Measurements from ENCODE around the gene CETP. TPM values are rescaled to one million over a fixed set of nuclear protein-coding genes. Genes with fewer than 3 reads are reported as not detected.
A peak's percentile ranks its signal among the peaks of the same experiment; 100 is the strongest.

Gene CETP
- total and polyA plus RNA-seq, 4 experiments from 2014 or later: 0.14 TPM; not detected in 3

GRCh38 chr16:56918467-56919012 is 43.2 kb upstream of the CETP start:
- H3K27me3 Mint-ChIP-seq: peaks cover 0 to 3% of the 10 kb centered on the region in 2 donors
- H3K36me3 Mint-ChIP-seq: no peaks in the 10 kb centered on the region
- Histone ChIP-seq H3K27me3 (ENCODE audit: insufficient read depth, low read length) (no peaks in the 10 kb centered on the region), H3K4me1 (ENCODE audit: insufficient read depth, low read length) (peaks cover 20% of the 10 kb centered on the region), H3K4me3 (ENCODE audit: low read length in 2 of 2) (no peak overlapping the region), H3K27ac (ENCODE audit: low read depth, low read length) (no peak overlapping the region), H3K36me3 (ENCODE audit: insufficient read depth, low read length) (no peaks in the 10 kb centered on the region), H3K9me3 (ENCODE audit: control insufficient read depth in 1 of 2, low read length in 2 of 2) (no peaks in the 10 kb centered on the region)
- H3K4me1 Mint-ChIP-seq: peaks cover 15 to 26% (median 15%) of the 10 kb centered on the region in 4 donors
- intact Hi-C loops (cut with micrococcal nuclease): no loop called here
- POLR2A ChIA-PET (ENCODE audit: partially characterized antibody): interaction anchor here (5.2 kb wide), 1 partner anchor 12 kb away, joined by 45 read pairs; the partner anchor contains the start of gene HERPUD1
- H3K9me3 Mint-ChIP-seq: no peaks in the 10 kb centered on the region
- H3K27ac Mint-ChIP-seq: peak overlapping the region in 1 of 7 donors; percentile 52
- H3K4me3 Mint-ChIP-seq: no peak overlapping the region
- CTCF ChIA-PET (ENCODE audit: partially characterized antibody): interaction anchor here (1.7 kb wide), 1 partner anchor 51 kb away, joined by 4 read pairs; no protein-coding TSS in a partner anchor
- no peak for DNase-seq

GRCh38 chr16:56919099-56919800 is 42.5 kb upstream of the CETP start:
- H3K9me3 ChIP-seq (ENCODE audit: control insufficient read depth in 1 of 2, low read length in 2 of 2): no peaks in the 10 kb centered on the region
- no peaks in the 10 kb centered on the region for H3K36me3 Mint-ChIP-seq
- no peaks in the 10 kb centered on the region for H3K27me3 ChIP-seq (ENCODE audit: insufficient read depth, low read length)
- no peak overlapping the region for H3K27ac ChIP-seq (ENCODE audit: low read depth, low read length)
- DNase-seq: no peak
- H3K4me3 Mint-ChIP-seq: no peak overlapping the region
- no peaks in the 10 kb centered on the region for H3K36me3 ChIP-seq (ENCODE audit: insufficient read depth, low read length)
- CTCF ChIA-PET (ENCODE audit: partially characterized antibody): no interaction called here
- intact Hi-C loops (cut with micrococcal nuclease): no loop called here
- peaks cover 15 to 26% (median 15%) of the 10 kb centered on the region in 4 donors for H3K4me1 Mint-ChIP-seq
- POLR2A ChIA-PET (ENCODE audit: partially characterized antibody): interaction anchor here (1.4 to 5.2 kb wide), 2 partner anchors 12 to 15 kb away, joined by 5 to 45 read pairs; partner anchors contain the start of gene HERPUD1
- H3K9me3 Mint-ChIP-seq: no peaks in the 10 kb centered on the region
- H3K4me1 ChIP-seq (ENCODE audit: insufficient read depth, low read length): peaks cover 20% of the 10 kb centered on the region
- peaks cover 0 to 3% of the 10 kb centered on the region in 2 donors for H3K27me3 Mint-ChIP-seq
- H3K27ac Mint-ChIP-seq: no peak overlapping the region
- no peak overlapping the region for H3K4me3 ChIP-seq (ENCODE audit: low read length in 2 of 2)

- Histone ChIP-seq H3K4me1 (ENCODE audit: insufficient read depth, low read length) (peaks cover 16% of the 10 kb centered on the region), H3K27me3 (ENCODE audit: insufficient read depth, low read length) (no peaks in the 10 kb centered on the region), H3K9me3 (ENCODE audit: control insufficient read depth in 1 of 2, low read length in 2 of 2) (no peaks in the 10 kb centered on the region), H3K4me3 (ENCODE audit: low read length in 2 of 2) (no peak overlapping the region), H3K27ac (ENCODE audit: low read depth, low read length) (no peak overlapping the region), H3K36me3 (ENCODE audit: insufficient read depth, low read length) (no peaks in the 10 kb centered on the region)
- H3K4me3 Mint-ChIP-seq: no peak overlapping the region
- H3K27ac Mint-ChIP-seq: no peak overlapping the region
- no peaks in the 10 kb centered on the region for H3K36me3 Mint-ChIP-seq
- DNase-seq: no peak
- ChIA-PET POLR2A (ENCODE audit: partially characterized antibody) (no interaction called here), CTCF (ENCODE audit: partially characterized antibody) (no interaction called here)
- intact Hi-C loops (cut with micrococcal nuclease): no loop called here
- no peaks in the 10 kb centered on the region for H3K9me3 Mint-ChIP-seq
- H3K4me1 Mint-ChIP-seq: peaks cover 11 to 26% (median 14%) of the 10 kb centered on the region in 4 donors
- H3K27me3 Mint-ChIP-seq: no peaks in the 10 kb centered on the region
Measured at GRCh38 chr16:56921571-56921970, 40.2 kb upstream of the CETP start.

- POLR2A ChIA-PET (ENCODE audit: partially characterized antibody): interaction anchor here (0.6 to 1.0 kb wide), 2 partner anchors 8 to 9 kb away, joined by 3 read pairs; partner anchors contain the start of gene HERPUD1
- peak overlapping the region in 1 of 7 donors; percentile 51 for H3K27ac Mint-ChIP-seq
- DNase-seq: no peak
Measured at GRCh38 chr16:56923481-56924091, 38.2 kb upstream of the CETP start.

GRCh38 chr16:56927471-56927870 is 34.3 kb upstream of the CETP start:
- no peaks in the 10 kb centered on the region for H3K9me3 ChIP-seq (ENCODE audit: control insufficient read depth in 1 of 2, low read length in 2 of 2)
- H3K27ac Mint-ChIP-seq: peak overlapping the region in 1 of 7 donors; percentile 42
- H3K36me3 Mint-ChIP-seq: peaks cover 0 to 6% of the 10 kb centered on the region in 2 donors
- no peaks in the 10 kb centered on the region for H3K27me3 Mint-ChIP-seq
- H3K4me1 ChIP-seq (ENCODE audit: insufficient read depth, low read length): peaks cover 10% of the 10 kb centered on the region
- no peaks in the 10 kb centered on the region for H3K27me3 ChIP-seq (ENCODE audit: insufficient read depth, low read length)
- intact Hi-C loops (cut with micrococcal nuclease): no loop called here
- DNase-seq: no peak
- POLR2A ChIA-PET (ENCODE audit: partially characterized antibody): interaction anchor here (1.0 kb wide), 1 partner anchor 19 kb away, joined by 4 read pairs; no protein-coding TSS in a partner anchor
- H3K4me3 Mint-ChIP-seq: no peak overlapping the region
- H3K36me3 ChIP-seq (ENCODE audit: insufficient read depth, low read length): no peaks in the 10 kb centered on the region
- H3K4me1 Mint-ChIP-seq: peaks cover 2 to 16% (median 6%) of the 10 kb centered on the region in 4 donors
- no peak overlapping the region for H3K4me3 ChIP-seq (ENCODE audit: low read length in 2 of 2)
- no peaks in the 10 kb centered on the region for H3K9me3 Mint-ChIP-seq
- CTCF ChIA-PET (ENCODE audit: partially characterized antibody): no interaction called here
- no peak overlapping the region for H3K27ac ChIP-seq (ENCODE audit: low read depth, low read length)

More at GRCh38 chr16:56923481-56924091, 38.2 kb upstream of the CETP start:
- no peak overlapping the region for H3K4me3 Mint-ChIP-seq
- CTCF ChIA-PET (ENCODE audit: partially characterized antibody): no interaction called here
- intact Hi-C loops (cut with micrococcal nuclease): no loop called here
- H3K4me1 ChIP-seq (ENCODE audit: insufficient read depth, low read length): no peaks in the 10 kb centered on the region
- H3K27me3 Mint-ChIP-seq: no peaks in the 10 kb centered on the region
- no peaks in the 10 kb centered on the region for H3K9me3 Mint-ChIP-seq
- peaks cover 0 to 11% (median 3%) of the 10 kb centered on the region in 4 donors for H3K4me1 Mint-ChIP-seq
- no peak overlapping the region for H3K27ac ChIP-seq (ENCODE audit: low read depth, low read length)
- H3K27me3 ChIP-seq (ENCODE audit: insufficient read depth, low read length): no peaks in the 10 kb centered on the region
- no peaks in the 10 kb centered on the region for H3K36me3 ChIP-seq (ENCODE audit: insufficient read depth, low read length)
- H3K36me3 Mint-ChIP-seq: no peaks in the 10 kb centered on the region
- H3K4me3 ChIP-seq (ENCODE audit: low read length in 2 of 2): no peak overlapping the region
- no peaks in the 10 kb centered on the region for H3K9me3 ChIP-seq (ENCODE audit: control insufficient read depth in 1 of 2, low read length in 2 of 2)

- H3K27ac ChIP-seq (ENCODE audit: low read depth, low read length): no peak overlapping the region
- POLR2A ChIA-PET (ENCODE audit: partially characterized antibody): interaction anchor here (0.7 to 3.7 kb wide), 3 partner anchors 9 to 77 kb away, joined by 3 to 45 read pairs (median 4); no protein-coding TSS in a partner anchor
- CTCF ChIA-PET (ENCODE audit: partially characterized antibody): interaction anchor here (0.7 kb wide), 1 partner anchor 43 kb away, joined by 3 read pairs; no protein-coding TSS in a partner anchor
- no peaks in the 10 kb centered on the region for H3K9me3 ChIP-seq (ENCODE audit: control insufficient read depth in 1 of 2, low read length in 2 of 2)
- H3K9me3 Mint-ChIP-seq: no peaks in the 10 kb centered on the region
- intact Hi-C loops (cut with micrococcal nuclease): loop anchor here (10.0 kb wide), 1 partner anchor 205 kb away; no protein-coding TSS in a partner anchor
- no peaks in the 10 kb centered on the region for H3K27me3 Mint-ChIP-seq
- H3K4me1 Mint-ChIP-seq: peaks cover 10 to 36% (median 17%) of the 10 kb centered on the region in 4 donors
- no peak for DNase-seq
- no peaks in the 10 kb centered on the region for H3K36me3 ChIP-seq (ENCODE audit: insufficient read depth, low read length)
- H3K27ac Mint-ChIP-seq: peak overlapping the region in 2 of 7 donors; percentile 30 to 66
- no peaks in the 10 kb centered on the region for H3K27me3 ChIP-seq (ENCODE audit: insufficient read depth, low read length)
- H3K36me3 Mint-ChIP-seq: peaks cover 0 to 26% of the 10 kb centered on the region in 2 donors
- H3K4me3 Mint-ChIP-seq: no peak overlapping the region
- H3K4me3 ChIP-seq (ENCODE audit: low read length in 2 of 2): no peak overlapping the region
- peaks cover 25% of the 10 kb centered on the region for H3K4me1 ChIP-seq (ENCODE audit: insufficient read depth, low read length)
Measured at GRCh38 chr16:56929639-56930038, 32.1 kb upstream of the CETP start.

Data from CD4-positive, alpha-beta memory T cell (primary cell).